Fibroblast of peridontal ligament (primary cell): Measurements from ENCODE around the gene ZNF26.

Experiments
- DNase-seq: peaks from one replicate; pipeline ENCODE4 v3.0.0-alpha.2; 2010; ENCODE audit errors: extremely low read depth

The ZNF26 gene

DNA sequence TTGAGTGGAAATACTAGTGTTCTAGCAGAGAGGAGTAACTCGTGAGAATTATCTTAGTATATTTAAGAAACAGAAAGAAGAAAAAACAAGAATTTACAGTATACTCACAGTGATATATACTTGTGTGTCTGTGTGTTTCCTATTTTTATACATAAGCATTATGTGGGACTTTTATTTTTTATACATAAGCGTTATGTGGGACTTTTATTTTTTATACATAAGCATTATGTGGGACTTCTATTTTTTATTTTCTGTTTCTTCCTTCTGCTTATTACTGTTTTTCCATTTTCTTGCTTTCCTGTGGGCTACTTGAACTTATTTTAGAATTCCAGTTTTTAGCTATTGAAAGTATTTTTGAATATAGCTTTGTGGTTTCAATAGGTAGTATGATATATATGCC lies 87.7 kb downstream of the ZNF26 start:
- no peak for DNase-seq
